Measurements from ENCODE around the gene PSMD12. TPM values are rescaled to one million over a fixed set of nuclear protein-coding genes. Genes with fewer than 3 reads are reported as not detected.

PSMD12 gene
- polyA plus RNA-seq, 1 of the 3 experiments (the other 2 are of a cell fraction) = 31.4 TPM

DNA sequence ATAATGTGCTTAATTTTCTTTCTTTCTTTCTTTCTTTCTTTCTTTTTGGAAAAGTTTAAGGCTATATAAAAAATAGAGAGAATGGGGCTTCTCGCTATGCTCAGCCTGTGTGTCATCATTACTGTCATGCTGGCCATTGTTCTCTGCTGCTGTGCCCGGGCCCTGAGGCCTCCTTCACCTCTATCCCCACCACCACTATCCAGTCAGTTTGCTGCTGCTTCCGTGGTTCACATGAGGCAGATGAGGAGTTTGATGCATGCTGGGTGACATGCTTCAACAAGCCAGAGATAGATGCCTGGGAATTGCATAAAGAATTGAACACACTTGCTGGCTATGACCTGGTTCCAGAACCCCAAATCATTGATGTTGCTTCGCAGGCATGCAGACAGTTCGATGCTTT lies 47.0 kb upstream of the PSMD12 start:
- POLR2A ChIA-PET = no interaction called here
- H3K79me2 ChIP-seq (ENCODE audit: insufficient read depth) = peaks cover 19% of the 10 kb centered on the region; the same call in 1 of the 2 replicates

More for the DNA sequence above, 47.0 kb upstream of the PSMD12 start:
- CTCF ChIA-PET = interaction anchor here (2.5 kb wide), 1 partner anchor 62 kb away, joined by 14 read pairs; no protein-coding TSS in a partner anchor
- Histone ChIP-seq H4K20me1 (ENCODE audit: insufficient read depth) (no peaks in the 10 kb centered on the region), H3K9me3 (no peaks in the 10 kb centered on the region), H3K4me1 (ENCODE audit: control insufficient read depth in 1 of 2, insufficient read depth in 2 of 2, low read depth in 1 of 2, low read length in 1 of 2) (no peaks in the 10 kb centered on the region), H3F3A (replicated peaks; ENCODE audit: insufficient read depth) (peaks cover 5% of the 10 kb centered on the region), H3K9me2 (no peaks in the 10 kb centered on the region), H3K36me3 (replicated peaks in 1 of 2; ENCODE audit: control insufficient read depth in 1 of 2, insufficient read depth in 2 of 2, low read length in 1 of 2) (no peaks in the 10 kb centered on the region), H3K4me3 (ENCODE audit: low read depth in 2 of 2, low read length in 1 of 2) (no peak overlapping the region), H3K27me3 (ENCODE audit: insufficient read depth) (no peaks in the 10 kb centered on the region), H3K27ac (ENCODE audit: low read depth in 2 of 2, low read length in 1 of 2) (no peak overlapping the region), H3K4me2 (no peak overlapping the region), H3K9ac (no peak overlapping the region), H2AFZ (ENCODE audit: low read depth) (no peak overlapping the region)
- no peak for DNase-seq
- 94% methylated on average over 5 of the region's 5 CpGs for WGBS (ENCODE audit: low lambda C conversion rate)
- no peak for TF ChIP-seq FOSL2 (IDR thresholded peaks at IDR 0.05; ENCODE audit: borderline replicate concordance, low read depth)
- no peak for TF ChIP-seq EP300 (IDR thresholded peaks at IDR 0.05; ENCODE audit: borderline replicate concordance in 1 of 2, low read depth in 1 of 2, low read length in 1 of 2)
- TF ChIP-seq TEAD4 (IDR thresholded peaks at IDR 0.05; ENCODE audit: borderline replicate concordance, insufficient read depth) = no peak
- no peak for TF ChIP-seq RFX5 (IDR thresholded peaks at IDR 0.05; ENCODE audit: low read length)
- TF ChIP-seq, protein P1, sequence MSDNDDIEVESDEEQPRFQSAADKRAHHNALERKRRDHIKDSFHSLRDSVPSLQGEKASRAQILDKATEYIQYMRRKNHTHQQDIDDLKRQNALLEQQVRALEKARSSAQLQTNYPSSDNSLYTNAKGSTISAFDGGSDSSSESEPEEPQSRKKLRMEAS (IDR thresholded peaks at IDR 0.05; ENCODE audit: low read depth) = no peak
- TF ChIP-seq JUND (IDR thresholded peaks at IDR 0.05) = no peak
- no peak for TF ChIP-seq FOXM1 (IDR thresholded peaks at IDR 0.05; ENCODE audit: low read depth)
- no peak for TF ChIP-seq TCF12 (IDR thresholded peaks at IDR 0.05)
- TF ChIP-seq EZH2phosphoT487 (IDR thresholded peaks at IDR 0.05; ENCODE audit: borderline replicate concordance, low read depth) = no peak
- no peak for TF ChIP-seq NFIC (IDR thresholded peaks at IDR 0.05; ENCODE audit: borderline replicate concordance)
- TF ChIP-seq YY1 (IDR thresholded peaks at IDR 0.05; ENCODE audit: low read depth) = no peak
- TF ChIP-seq, protein P2, sequence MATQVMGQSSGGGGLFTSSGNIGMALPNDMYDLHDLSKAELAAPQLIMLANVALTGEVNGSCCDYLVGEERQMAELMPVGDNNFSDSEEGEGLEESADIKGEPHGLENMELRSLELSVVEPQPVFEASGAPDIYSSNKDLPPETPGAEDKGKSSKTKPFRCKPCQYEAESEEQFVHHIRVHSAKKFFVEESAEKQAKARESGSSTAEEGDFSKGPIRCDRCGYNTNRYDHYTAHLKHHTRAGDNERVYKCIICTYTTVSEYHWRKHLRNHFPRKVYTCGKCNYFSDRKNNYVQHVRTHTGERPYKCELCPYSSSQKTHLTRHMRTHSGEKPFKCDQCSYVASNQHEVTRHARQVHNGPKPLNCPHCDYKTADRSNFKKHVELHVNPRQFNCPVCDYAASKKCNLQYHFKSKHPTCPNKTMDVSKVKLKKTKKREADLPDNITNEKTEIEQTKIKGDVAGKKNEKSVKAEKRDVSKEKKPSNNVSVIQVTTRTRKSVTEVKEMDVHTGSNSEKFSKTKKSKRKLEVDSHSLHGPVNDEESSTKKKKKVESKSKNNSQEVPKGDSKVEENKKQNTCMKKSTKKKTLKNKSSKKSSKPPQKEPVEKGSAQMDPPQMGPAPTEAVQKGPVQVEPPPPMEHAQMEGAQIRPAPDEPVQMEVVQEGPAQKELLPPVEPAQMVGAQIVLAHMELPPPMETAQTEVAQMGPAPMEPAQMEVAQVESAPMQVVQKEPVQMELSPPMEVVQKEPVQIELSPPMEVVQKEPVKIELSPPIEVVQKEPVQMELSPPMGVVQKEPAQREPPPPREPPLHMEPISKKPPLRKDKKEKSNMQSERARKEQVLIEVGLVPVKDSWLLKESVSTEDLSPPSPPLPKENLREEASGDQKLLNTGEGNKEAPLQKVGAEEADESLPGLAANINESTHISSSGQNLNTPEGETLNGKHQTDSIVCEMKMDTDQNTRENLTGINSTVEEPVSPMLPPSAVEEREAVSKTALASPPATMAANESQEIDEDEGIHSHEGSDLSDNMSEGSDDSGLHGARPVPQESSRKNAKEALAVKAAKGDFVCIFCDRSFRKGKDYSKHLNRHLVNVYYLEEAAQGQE (IDR thresholded peaks at IDR 0.05; ENCODE audit: low read depth, low read length) = no peak
- no peak for TF ChIP-seq FOXJ3 (CRISPR knock-in tag; IDR thresholded peaks at IDR 0.05)
- TF ChIP-seq, protein P3, sequence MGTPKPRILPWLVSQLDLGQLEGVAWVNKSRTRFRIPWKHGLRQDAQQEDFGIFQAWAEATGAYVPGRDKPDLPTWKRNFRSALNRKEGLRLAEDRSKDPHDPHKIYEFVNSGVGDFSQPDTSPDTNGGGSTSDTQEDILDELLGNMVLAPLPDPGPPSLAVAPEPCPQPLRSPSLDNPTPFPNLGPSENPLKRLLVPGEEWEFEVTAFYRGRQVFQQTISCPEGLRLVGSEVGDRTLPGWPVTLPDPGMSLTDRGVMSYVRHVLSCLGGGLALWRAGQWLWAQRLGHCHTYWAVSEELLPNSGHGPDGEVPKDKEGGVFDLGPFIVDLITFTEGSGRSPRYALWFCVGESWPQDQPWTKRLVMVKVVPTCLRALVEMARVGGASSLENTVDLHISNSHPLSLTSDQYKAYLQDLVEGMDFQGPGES (IDR thresholded peaks at IDR 0.05; ENCODE audit: low read depth, low read length) = no peak
- TF ChIP-seq, protein P4, sequence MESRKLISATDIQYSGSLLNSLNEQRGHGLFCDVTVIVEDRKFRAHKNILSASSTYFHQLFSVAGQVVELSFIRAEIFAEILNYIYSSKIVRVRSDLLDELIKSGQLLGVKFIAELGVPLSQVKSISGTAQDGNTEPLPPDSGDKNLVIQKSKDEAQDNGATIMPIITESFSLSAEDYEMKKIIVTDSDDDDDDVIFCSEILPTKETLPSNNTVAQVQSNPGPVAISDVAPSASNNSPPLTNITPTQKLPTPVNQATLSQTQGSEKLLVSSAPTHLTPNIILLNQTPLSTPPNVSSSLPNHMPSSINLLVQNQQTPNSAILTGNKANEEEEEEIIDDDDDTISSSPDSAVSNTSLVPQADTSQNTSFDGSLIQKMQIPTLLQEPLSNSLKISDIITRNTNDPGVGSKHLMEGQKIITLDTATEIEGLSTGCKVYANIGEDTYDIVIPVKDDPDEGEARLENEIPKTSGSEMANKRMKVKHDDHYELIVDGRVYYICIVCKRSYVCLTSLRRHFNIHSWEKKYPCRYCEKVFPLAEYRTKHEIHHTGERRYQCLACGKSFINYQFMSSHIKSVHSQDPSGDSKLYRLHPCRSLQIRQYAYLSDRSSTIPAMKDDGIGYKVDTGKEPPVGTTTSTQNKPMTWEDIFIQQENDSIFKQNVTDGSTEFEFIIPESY (IDR thresholded peaks at IDR 0.05; ENCODE audit: borderline replicate concordance, low read depth) = no peak
- no peak for TF ChIP-seq RCOR1 (IDR thresholded peaks at IDR 0.05; ENCODE audit: low read length)

All from SK-N-SH (cell line).